ENCODE data around the gene ZNF664. TPM values are rescaled to one million over a fixed set of nuclear protein-coding genes. Genes with fewer than 3 reads are reported as not detected.
A peak's percentile ranks its signal among the peaks of the same experiment; 100 is the strongest.

The ZNF664 gene
- total and polyA plus RNA-seq, 2 experiments from 2014 or later = 11.3 to 29.1 TPM

- Histone ChIP-seq H3K9me2 (ENCODE audit: insufficient read depth) (no peaks in the 10 kb centered on the region), H3K27me3 (replicated peaks; ENCODE audit: insufficient read depth) (no peaks in the 10 kb centered on the region), H3K4me2 (ENCODE audit: unreplicated experiment) (peak overlapping the region; percentile 41), H3F3A (ENCODE audit: insufficient read depth) (peaks cover 35% of the 10 kb centered on the region), H3K79me2 (ENCODE audit: insufficient read depth) (no peaks in the 10 kb centered on the region), H2AFZ (0 out of 2 replicates have a peak overlapping the region, but pooled peaks have one; percentile 2), H3K9ac (no peak overlapping the region), H4K20me1 (ENCODE audit: insufficient read depth) (no peaks in the 10 kb centered on the region), H3K4me3 (no peak overlapping the region), H3K9me3 (ENCODE audit: low read depth) (no peaks in the 10 kb centered on the region), H3K36me3 (ENCODE audit: low read depth) (no peaks in the 10 kb centered on the region), H3K4me1 (ENCODE audit: insufficient read depth) (peaks cover 31% of the 10 kb centered on the region), H3K27ac (peak overlapping the region; percentile 49)
- DNase-seq = peak; percentile 77
- in situ Hi-C loops (cut with MboI) = no loop called here
- 57 to 61% methylated on average over 8 of the region's 8 CpGs for WGBS, 2 experiments (ENCODE audit: low coverage in 1 of 2, low lambda C conversion rate in 2 of 2, missing lambda C conversion rate in 2 of 2)
- TF ChIP-seq EZH2phosphoT487 (IDR thresholded peaks at IDR 0.05; ENCODE audit: insufficient read depth, low read depth) (no peak), EZH2 (IDR thresholded peaks at IDR 0.05; ENCODE audit: insufficient read depth, poor library complexity, severe bottlenecking) (no peak)
Observed at GRCh38 chr12:124024263-124024678, 51.3 kb downstream of the ZNF664 start.

DNA sequence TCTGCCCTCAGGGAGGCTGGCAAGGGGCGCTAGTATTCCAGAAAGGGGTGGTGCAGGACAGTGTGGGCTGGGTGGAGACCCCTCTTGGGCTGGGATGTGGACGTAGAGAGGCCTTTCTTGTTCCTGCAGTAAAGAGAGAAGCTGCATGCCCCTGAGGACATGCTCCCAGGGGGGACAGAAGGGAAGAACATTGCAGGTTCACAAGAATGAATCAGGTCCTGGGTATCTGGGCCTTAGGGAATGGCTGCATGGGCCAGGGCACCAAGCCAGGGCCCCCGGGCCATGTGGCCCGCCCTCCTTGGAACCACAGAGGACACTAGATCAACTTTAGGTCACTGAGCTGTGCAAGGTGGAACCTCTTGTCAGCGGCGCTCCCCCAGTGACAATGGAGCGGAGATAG is 51.8 kb downstream of the ZNF664 start:
- H2AFZ ChIP-seq = no peak overlapping the region
- WGBS, 2 experiments (ENCODE audit: low coverage in 1 of 2, low lambda C conversion rate in 2 of 2, missing lambda C conversion rate in 2 of 2) = 65 to 72% methylated on average over 7 of the region's 7 CpGs
- peak overlapping the region; percentile 49 for H3K27ac ChIP-seq
- no peaks in the 10 kb centered on the region for H3K27me3 ChIP-seq (replicated peaks; ENCODE audit: insufficient read depth)
- peak overlapping the region; percentile 41 for H3K4me2 ChIP-seq (ENCODE audit: unreplicated experiment)
- H3K79me2 ChIP-seq (ENCODE audit: insufficient read depth) = no peaks in the 10 kb centered on the region
- H3K9ac ChIP-seq = no peak overlapping the region
- in situ Hi-C loops (cut with MboI) = no loop called here
- TF ChIP-seq EZH2phosphoT487 (IDR thresholded peaks at IDR 0.05; ENCODE audit: insufficient read depth, low read depth) (no peak), EZH2 (IDR thresholded peaks at IDR 0.05; ENCODE audit: insufficient read depth, poor library complexity, severe bottlenecking) (no peak)
- peaks cover 31% of the 10 kb centered on the region for H3F3A ChIP-seq (ENCODE audit: insufficient read depth)
- no peaks in the 10 kb centered on the region for H3K36me3 ChIP-seq (ENCODE audit: low read depth)
- DNase-seq = no peak
- peaks cover 33% of the 10 kb centered on the region for H3K4me1 ChIP-seq (ENCODE audit: insufficient read depth)
- no peaks in the 10 kb centered on the region for H4K20me1 ChIP-seq (ENCODE audit: insufficient read depth)
- H3K9me3 ChIP-seq (ENCODE audit: low read depth) = no peaks in the 10 kb centered on the region
- no peaks in the 10 kb centered on the region for H3K9me2 ChIP-seq (ENCODE audit: insufficient read depth)
- no peak overlapping the region for H3K4me3 ChIP-seq

- in situ Hi-C loops (cut with MboI) = no loop called here
- Histone ChIP-seq H3K4me1 (ENCODE audit: insufficient read depth) (peaks cover 37% of the 10 kb centered on the region), H3K9me2 (ENCODE audit: insufficient read depth) (no peaks in the 10 kb centered on the region), H3F3A (ENCODE audit: insufficient read depth) (peaks cover 29% of the 10 kb centered on the region), H3K79me2 (ENCODE audit: insufficient read depth) (no peaks in the 10 kb centered on the region), H3K4me3 (no peak overlapping the region), H3K36me3 (ENCODE audit: low read depth) (no peaks in the 10 kb centered on the region), H2AFZ (no peak overlapping the region), H3K27ac (no peak overlapping the region), H3K27me3 (replicated peaks; ENCODE audit: insufficient read depth) (no peaks in the 10 kb centered on the region), H3K4me2 (ENCODE audit: unreplicated experiment) (no peak overlapping the region), H4K20me1 (ENCODE audit: insufficient read depth) (no peaks in the 10 kb centered on the region), H3K9me3 (ENCODE audit: low read depth) (no peaks in the 10 kb centered on the region), H3K9ac (no peak overlapping the region)
- DNase-seq = no peak
- WGBS, 2 experiments (ENCODE audit: low coverage in 1 of 2, low lambda C conversion rate in 2 of 2, missing lambda C conversion rate in 2 of 2) = 89 to 92% methylated on average over 8 of the region's 8 CpGs
- TF ChIP-seq EZH2 (IDR thresholded peaks at IDR 0.05; ENCODE audit: insufficient read depth, poor library complexity, severe bottlenecking) = no peak
- TF ChIP-seq EZH2phosphoT487 (IDR thresholded peaks at IDR 0.05; ENCODE audit: insufficient read depth, low read depth) = no peak
Observed at GRCh38 chr12:124025661-124026060, 52.6 kb downstream of the ZNF664 start.

DNA sequence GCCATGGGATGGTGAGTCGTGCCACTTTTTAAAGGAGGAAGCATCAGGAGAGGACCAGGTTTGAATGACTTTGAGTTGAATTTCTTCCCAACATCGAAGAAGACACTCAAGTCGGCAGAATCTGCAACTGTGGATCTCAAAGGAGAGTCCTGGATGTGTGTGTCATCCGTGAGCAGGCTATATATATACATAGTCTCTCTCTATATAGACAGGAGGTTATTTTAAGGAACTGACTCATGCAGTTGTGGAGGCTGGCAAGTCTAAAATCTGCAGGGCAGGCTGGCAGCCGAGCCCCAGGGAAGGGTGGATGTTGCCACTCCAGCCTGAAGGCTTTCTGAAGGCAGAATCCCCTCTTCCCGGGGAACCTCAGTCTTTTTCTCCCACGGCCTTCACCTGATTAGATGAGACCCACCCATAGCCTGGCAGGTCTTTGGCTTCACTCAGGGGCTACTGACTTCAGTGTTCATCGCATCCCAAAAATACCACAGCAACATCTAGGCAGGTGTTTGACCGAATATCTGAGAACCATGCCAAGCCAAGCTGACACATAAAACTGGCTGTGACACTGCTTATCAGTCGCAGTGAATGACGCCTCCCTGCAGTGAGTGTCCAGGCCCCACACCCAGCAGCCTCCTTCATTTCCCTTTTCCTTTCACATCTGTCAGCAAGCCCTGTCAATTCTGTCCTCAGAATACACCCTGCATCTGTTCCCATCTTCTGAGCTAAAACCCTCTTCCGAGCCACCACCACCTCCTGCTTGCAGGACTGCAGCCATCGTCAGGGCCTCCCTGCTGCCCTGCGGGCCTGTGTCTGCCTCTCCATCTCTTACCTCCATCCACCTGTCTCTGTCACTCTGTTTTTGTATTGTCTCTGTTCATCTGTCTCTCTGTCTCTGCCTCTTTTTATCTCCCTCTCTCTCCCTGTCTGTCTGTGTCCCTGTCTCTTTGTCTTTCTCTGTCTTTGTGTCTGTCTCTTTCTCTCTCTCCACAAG is 54.0 kb downstream of the ZNF664 start:
- TF ChIP-seq EZH2phosphoT487 (IDR thresholded peaks at IDR 0.05; ENCODE audit: insufficient read depth, low read depth) (no peak), EZH2 (IDR thresholded peaks at IDR 0.05; ENCODE audit: insufficient read depth, poor library complexity, severe bottlenecking) (no peak)
- in situ Hi-C loops (cut with MboI) = no loop called here
- Histone ChIP-seq H3K4me1 (ENCODE audit: insufficient read depth) (peaks cover 43% of the 10 kb centered on the region), H3K4me2 (ENCODE audit: unreplicated experiment) (peak overlapping the region; percentile 32), H3F3A (ENCODE audit: insufficient read depth) (peaks cover 37% of the 10 kb centered on the region), H2AFZ (no peak overlapping the region), H3K27ac (peak overlapping the region; percentile 45), H3K9me3 (ENCODE audit: low read depth) (no peaks in the 10 kb centered on the region), H3K9ac (no peak overlapping the region), H3K79me2 (ENCODE audit: insufficient read depth) (no peaks in the 10 kb centered on the region), H3K36me3 (ENCODE audit: low read depth) (no peaks in the 10 kb centered on the region), H3K4me3 (no peak overlapping the region), H3K27me3 (replicated peaks; ENCODE audit: insufficient read depth) (no peaks in the 10 kb centered on the region), H4K20me1 (ENCODE audit: insufficient read depth) (no peaks in the 10 kb centered on the region), H3K9me2 (ENCODE audit: insufficient read depth) (no peaks in the 10 kb centered on the region)
- DNase-seq = peak; percentile 90
- 68 to 70% methylated on average over 14 of the region's 14 CpGs for WGBS, 2 experiments (ENCODE audit: low coverage in 1 of 2, low lambda C conversion rate in 2 of 2, missing lambda C conversion rate in 2 of 2)

All from GM23248 (cell line).